HL-60 (cell line): ENCODE data around the gene ZNF521.

Source experiments
- DNase-seq, 2 experiments: peaks; one replicate each; pipeline ENCODE4 v3.0.0-alpha.2; 2010 to 2020; ENCODE audit warnings: low read depth in 1 of 2, low spot score in 1 of 2
- H3K27ac ChIP-seq: fragments of 250-450 bp; sonication (Bioruptor Pico); replicated peaks from 2 replicates; pipeline ENCODE4 v1.5.1; 2020; ENCODE audit warnings: mild to moderate bottlenecking, moderate library complexity
- H3K27me3 ChIP-seq: fragments of 250-450 bp; sonication (Bioruptor Pico); 2 replicates; pipeline ENCODE4 v1.5.1; 2021; ENCODE audit warnings: mild to moderate bottlenecking, moderate library complexity; ENCODE audit not compliant: insufficient read depth, poor library complexity, severe bottlenecking
- H3K4me3 ChIP-seq: replicated peaks from 2 replicates; pipeline ENCODE4 v1.5.1; 2011; ENCODE audit warnings: mild to moderate bottlenecking, control low read depth, low read length; ENCODE audit not compliant: insufficient read depth
- GABPA ChIP-seq: IDR thresholded peaks from 2 replicates; pipeline ENCODE4 v1.6.1; 2012; ENCODE audit warnings: low read depth
- POLR2AphosphoS5 ChIP-seq: IDR thresholded peaks from 2 replicates; pipeline ENCODE4 v1.6.1; 2012; ENCODE audit warnings: low read depth
- SPI1 ChIP-seq: IDR thresholded peaks from 2 replicates; pipeline ENCODE4 v1.6.1; 2012; ENCODE audit warnings: low read depth, mild to moderate bottlenecking, borderline replicate concordance
- TF ChIP-seq, protein P1 (sequence below): IDR thresholded peaks from 2 replicates; pipeline ENCODE4 v1.6.1; 2012; ENCODE audit warnings: low read depth; ENCODE audit not compliant: insufficient replicate concordance
- TF ChIP-seq, protein P2 (sequence below): IDR thresholded peaks from one replicate; pipeline ENCODE4 v1.5.1; 2011; ENCODE audit warnings: low read length, control low read depth, inconsistent platforms; ENCODE audit not compliant: insufficient read depth

Gene ZNF521

DNA sequence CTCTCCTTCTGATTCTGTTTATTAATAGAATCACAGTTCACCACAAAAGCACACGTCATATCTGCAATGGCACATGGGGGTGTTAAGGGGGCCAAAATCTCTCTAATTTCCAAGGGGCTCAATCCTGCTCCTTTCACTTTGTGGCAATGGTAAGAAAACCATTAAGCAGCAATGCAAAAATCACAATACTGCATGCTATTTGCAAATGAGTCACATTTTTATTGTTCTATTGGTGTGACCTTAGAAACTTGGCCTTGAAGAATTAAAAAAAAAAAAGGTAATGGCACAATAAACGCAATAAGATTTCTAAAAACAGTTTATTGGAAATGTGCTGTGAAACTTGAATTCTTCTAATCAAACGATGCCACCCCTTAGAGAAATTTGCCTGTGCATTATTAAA lies 251.5 kb downstream of the ZNF521 start:
- Histone ChIP-seq H3K4me3 (no peak overlapping the region), H3K27me3 (peaks cover 4% of the 10 kb centered on the region), H3K27ac (no peak overlapping the region)
- TF ChIP-seq SPI1 (no peak), POLR2AphosphoS5 (no peak), GABPA (no peak)
- TF ChIP-seq, protein P1, sequence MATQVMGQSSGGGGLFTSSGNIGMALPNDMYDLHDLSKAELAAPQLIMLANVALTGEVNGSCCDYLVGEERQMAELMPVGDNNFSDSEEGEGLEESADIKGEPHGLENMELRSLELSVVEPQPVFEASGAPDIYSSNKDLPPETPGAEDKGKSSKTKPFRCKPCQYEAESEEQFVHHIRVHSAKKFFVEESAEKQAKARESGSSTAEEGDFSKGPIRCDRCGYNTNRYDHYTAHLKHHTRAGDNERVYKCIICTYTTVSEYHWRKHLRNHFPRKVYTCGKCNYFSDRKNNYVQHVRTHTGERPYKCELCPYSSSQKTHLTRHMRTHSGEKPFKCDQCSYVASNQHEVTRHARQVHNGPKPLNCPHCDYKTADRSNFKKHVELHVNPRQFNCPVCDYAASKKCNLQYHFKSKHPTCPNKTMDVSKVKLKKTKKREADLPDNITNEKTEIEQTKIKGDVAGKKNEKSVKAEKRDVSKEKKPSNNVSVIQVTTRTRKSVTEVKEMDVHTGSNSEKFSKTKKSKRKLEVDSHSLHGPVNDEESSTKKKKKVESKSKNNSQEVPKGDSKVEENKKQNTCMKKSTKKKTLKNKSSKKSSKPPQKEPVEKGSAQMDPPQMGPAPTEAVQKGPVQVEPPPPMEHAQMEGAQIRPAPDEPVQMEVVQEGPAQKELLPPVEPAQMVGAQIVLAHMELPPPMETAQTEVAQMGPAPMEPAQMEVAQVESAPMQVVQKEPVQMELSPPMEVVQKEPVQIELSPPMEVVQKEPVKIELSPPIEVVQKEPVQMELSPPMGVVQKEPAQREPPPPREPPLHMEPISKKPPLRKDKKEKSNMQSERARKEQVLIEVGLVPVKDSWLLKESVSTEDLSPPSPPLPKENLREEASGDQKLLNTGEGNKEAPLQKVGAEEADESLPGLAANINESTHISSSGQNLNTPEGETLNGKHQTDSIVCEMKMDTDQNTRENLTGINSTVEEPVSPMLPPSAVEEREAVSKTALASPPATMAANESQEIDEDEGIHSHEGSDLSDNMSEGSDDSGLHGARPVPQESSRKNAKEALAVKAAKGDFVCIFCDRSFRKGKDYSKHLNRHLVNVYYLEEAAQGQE: no peak
- TF ChIP-seq, protein P2, sequence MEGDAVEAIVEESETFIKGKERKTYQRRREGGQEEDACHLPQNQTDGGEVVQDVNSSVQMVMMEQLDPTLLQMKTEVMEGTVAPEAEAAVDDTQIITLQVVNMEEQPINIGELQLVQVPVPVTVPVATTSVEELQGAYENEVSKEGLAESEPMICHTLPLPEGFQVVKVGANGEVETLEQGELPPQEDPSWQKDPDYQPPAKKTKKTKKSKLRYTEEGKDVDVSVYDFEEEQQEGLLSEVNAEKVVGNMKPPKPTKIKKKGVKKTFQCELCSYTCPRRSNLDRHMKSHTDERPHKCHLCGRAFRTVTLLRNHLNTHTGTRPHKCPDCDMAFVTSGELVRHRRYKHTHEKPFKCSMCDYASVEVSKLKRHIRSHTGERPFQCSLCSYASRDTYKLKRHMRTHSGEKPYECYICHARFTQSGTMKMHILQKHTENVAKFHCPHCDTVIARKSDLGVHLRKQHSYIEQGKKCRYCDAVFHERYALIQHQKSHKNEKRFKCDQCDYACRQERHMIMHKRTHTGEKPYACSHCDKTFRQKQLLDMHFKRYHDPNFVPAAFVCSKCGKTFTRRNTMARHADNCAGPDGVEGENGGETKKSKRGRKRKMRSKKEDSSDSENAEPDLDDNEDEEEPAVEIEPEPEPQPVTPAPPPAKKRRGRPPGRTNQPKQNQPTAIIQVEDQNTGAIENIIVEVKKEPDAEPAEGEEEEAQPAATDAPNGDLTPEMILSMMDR: no peak
- no peak for DNase-seq

DNA sequence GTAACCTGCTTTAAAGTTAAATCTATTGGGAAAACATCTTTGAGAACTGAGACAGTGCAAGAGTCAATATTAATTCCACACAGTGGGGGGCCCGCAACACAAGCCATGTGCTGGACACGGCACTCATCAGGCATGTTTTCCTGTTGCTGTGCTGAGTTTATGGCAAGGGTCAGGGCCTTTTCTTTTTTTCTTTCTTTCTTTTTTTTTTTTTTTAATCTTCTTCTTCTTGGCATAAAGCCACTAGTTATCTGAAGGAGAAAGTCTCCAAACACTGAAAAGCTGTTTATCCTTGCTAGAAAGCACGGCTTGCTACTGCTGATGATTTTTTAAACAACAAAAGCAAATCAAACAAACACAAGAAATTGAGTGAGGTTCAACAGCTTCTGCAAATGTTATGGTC lies 252.1 kb downstream of the ZNF521 start:
- no peak for DNase-seq
- H3K4me3 ChIP-seq: no peak overlapping the region
- H3K27ac ChIP-seq: no peak overlapping the region
- peaks cover 6% of the 10 kb centered on the region for H3K27me3 ChIP-seq
- TF ChIP-seq, protein P2: no peak
- TF ChIP-seq SPI1 (no peak), POLR2AphosphoS5 (no peak), GABPA (no peak)
- TF ChIP-seq, protein P1: no peak

DNA sequence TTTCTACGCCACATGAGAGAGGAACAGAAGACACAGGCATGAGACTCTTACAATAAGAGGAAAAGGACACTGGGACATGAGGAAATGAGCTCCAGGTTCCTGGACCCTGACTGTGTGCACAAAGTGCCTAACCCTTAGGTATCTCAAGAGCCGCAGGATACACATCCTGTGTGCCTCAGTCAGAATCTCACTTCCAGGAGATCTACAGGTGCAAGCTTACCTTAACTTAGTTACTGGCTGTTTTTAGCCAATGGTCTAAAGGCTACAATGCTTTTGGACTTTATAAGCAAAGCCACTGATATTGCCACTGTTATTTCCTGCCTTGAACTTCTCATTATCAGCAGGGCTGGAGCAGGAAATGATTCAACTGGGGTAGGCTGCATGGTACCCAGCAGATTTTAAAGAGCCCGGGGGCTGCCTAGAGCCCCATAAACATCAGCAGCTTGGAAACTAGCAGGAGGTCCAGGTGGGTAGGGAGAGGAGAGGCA lies 254.4 kb downstream of the ZNF521 start:
- Histone ChIP-seq H3K27ac (no peak overlapping the region), H3K4me3 (no peak overlapping the region), H3K27me3 (peaks cover 16% of the 10 kb centered on the region)
- TF ChIP-seq SPI1 (no peak), POLR2AphosphoS5 (no peak), GABPA (no peak)
- TF ChIP-seq, protein P2: no peak
- TF ChIP-seq, protein P1: no peak
- DNase-seq: no peak
